ENCODE data around the gene NPC1L1. TPM values are rescaled to one million over a fixed set of nuclear protein-coding genes. Genes with fewer than 3 reads are reported as not detected.

NPC1L1 gene
- total and polyA plus RNA-seq, 2 donors from 2014 or later, result 0.88 to 2.4 TPM

GRCh38 chr7:44538798-44539668 is 2.1 kb downstream of the NPC1L1 start:
- no peak for FAIRE-seq
- TF ChIP-seq, protein P1, sequence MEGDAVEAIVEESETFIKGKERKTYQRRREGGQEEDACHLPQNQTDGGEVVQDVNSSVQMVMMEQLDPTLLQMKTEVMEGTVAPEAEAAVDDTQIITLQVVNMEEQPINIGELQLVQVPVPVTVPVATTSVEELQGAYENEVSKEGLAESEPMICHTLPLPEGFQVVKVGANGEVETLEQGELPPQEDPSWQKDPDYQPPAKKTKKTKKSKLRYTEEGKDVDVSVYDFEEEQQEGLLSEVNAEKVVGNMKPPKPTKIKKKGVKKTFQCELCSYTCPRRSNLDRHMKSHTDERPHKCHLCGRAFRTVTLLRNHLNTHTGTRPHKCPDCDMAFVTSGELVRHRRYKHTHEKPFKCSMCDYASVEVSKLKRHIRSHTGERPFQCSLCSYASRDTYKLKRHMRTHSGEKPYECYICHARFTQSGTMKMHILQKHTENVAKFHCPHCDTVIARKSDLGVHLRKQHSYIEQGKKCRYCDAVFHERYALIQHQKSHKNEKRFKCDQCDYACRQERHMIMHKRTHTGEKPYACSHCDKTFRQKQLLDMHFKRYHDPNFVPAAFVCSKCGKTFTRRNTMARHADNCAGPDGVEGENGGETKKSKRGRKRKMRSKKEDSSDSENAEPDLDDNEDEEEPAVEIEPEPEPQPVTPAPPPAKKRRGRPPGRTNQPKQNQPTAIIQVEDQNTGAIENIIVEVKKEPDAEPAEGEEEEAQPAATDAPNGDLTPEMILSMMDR (IDR thresholded peaks at IDR 0.05; ENCODE audit: borderline replicate concordance, extremely low read depth, insufficient read depth), result no peak
- Histone ChIP-seq H3K9me3 (ENCODE audit: control insufficient read depth in 2 of 3, insufficient read depth in 1 of 3, low read length in 3 of 3) (no peaks in the 10 kb centered on the region), H3K9ac (ENCODE audit: low read length in 3 of 3) (no peak overlapping the region), H3K36me3 (ENCODE audit: control insufficient read depth in 2 of 3, insufficient read depth in 3 of 3, low read length in 3 of 3) (no peaks in the 10 kb centered on the region), H3K4me3 (ENCODE audit: low read length in 3 of 3) (no peak overlapping the region), H3K4me1 (ENCODE audit: control insufficient read depth in 2 of 3, insufficient read depth in 2 of 3, low read depth in 1 of 3, low read length in 3 of 3) (no peaks in the 10 kb centered on the region), H3K27ac (ENCODE audit: low read depth in 2 of 2, low read length in 2 of 2) (no peak overlapping the region), H3K27me3 (ENCODE audit: control insufficient read depth, insufficient read depth, low read length) (no peaks in the 10 kb centered on the region)
- intact Hi-C loops (cut with DNase I), result no loop called here
- no peak for DNase-seq

DNA sequence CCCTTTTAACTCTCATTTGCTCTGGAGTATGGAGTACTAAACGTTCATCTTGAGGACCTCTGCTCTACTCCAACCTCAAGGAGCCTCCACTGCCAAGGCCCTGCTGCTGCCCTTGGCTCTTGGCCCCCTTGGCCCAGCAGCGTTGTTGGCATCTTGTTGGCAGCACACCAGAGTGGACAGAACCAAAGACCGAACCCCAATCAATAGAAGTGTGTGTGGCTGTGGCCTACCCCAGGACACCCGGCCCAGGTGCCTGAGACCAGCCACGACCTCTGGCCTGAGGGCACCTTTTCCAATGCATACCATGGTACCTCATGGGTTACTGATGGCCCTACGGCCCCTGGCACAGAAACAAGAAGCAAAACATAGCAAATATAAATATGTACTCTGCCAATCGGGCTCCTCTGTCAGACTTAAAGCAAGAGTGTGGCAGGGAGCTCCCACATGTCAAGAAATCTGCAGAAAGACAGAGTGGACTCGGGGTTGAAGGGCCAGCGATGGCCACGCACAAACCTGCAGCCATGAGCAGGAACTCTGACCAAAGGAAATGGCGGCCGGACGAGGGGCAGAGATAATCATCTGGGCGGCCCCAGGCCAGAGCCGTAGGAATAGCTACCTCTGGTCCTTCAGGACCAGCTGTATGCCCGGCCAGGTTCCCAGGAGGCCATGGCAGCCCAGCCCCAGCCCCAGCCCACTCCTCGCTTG is 2.9 kb downstream of the NPC1L1 start:
- no peaks in the 10 kb centered on the region for H3K36me3 ChIP-seq (ENCODE audit: control insufficient read depth in 2 of 3, insufficient read depth in 3 of 3, low read length in 3 of 3)
- no peak overlapping the region for H3K9ac ChIP-seq (ENCODE audit: low read length in 3 of 3)
- no peak for FAIRE-seq
- H3K4me3 ChIP-seq (ENCODE audit: low read length in 3 of 3), result no peak overlapping the region
- no peaks in the 10 kb centered on the region for H3K27me3 ChIP-seq (ENCODE audit: control insufficient read depth, insufficient read depth, low read length)
- H3K27ac ChIP-seq (ENCODE audit: low read depth in 2 of 2, low read length in 2 of 2), result no peak overlapping the region
- H3K9me3 ChIP-seq (ENCODE audit: control insufficient read depth in 2 of 3, insufficient read depth in 1 of 3, low read length in 3 of 3), result no peaks in the 10 kb centered on the region
- intact Hi-C loops (cut with DNase I), result no loop called here
- TF ChIP-seq, protein P1 (IDR thresholded peaks at IDR 0.05; ENCODE audit: borderline replicate concordance, extremely low read depth, insufficient read depth), result no peak
- no peak for DNase-seq
- H3K4me1 ChIP-seq (ENCODE audit: control insufficient read depth in 2 of 3, insufficient read depth in 2 of 3, low read depth in 1 of 3, low read length in 3 of 3), result no peaks in the 10 kb centered on the region

GRCh38 chr7:44537442-44537841 is 3.7 kb downstream of the NPC1L1 start:
- Histone ChIP-seq H3K4me1 (ENCODE audit: control insufficient read depth in 2 of 3, insufficient read depth in 2 of 3, low read depth in 1 of 3, low read length in 3 of 3) (no peaks in the 10 kb centered on the region), H3K4me3 (ENCODE audit: low read length in 3 of 3) (no peak overlapping the region), H3K27me3 (ENCODE audit: control insufficient read depth, insufficient read depth, low read length) (no peaks in the 10 kb centered on the region), H3K9ac (ENCODE audit: low read length in 3 of 3) (no peak overlapping the region), H3K9me3 (ENCODE audit: control insufficient read depth in 2 of 3, insufficient read depth in 1 of 3, low read length in 3 of 3) (no peaks in the 10 kb centered on the region), H3K27ac (ENCODE audit: low read depth in 2 of 2, low read length in 2 of 2) (no peak overlapping the region), H3K36me3 (ENCODE audit: control insufficient read depth in 2 of 3, insufficient read depth in 3 of 3, low read length in 3 of 3) (no peaks in the 10 kb centered on the region)
- no peak for FAIRE-seq
- TF ChIP-seq, protein P1 (IDR thresholded peaks at IDR 0.05; ENCODE audit: borderline replicate concordance, extremely low read depth, insufficient read depth), result no peak
- no peak for DNase-seq
- intact Hi-C loops (cut with DNase I), result no loop called here
